ENCODE measurements around the gene NLGN3. TPM values are rescaled to one million over a fixed set of nuclear protein-coding genes. Genes with fewer than 3 reads are reported as not detected.

Gene NLGN3
- polyA plus RNA-seq, 2 donors = 0.19 to 0.22 TPM

DNA sequence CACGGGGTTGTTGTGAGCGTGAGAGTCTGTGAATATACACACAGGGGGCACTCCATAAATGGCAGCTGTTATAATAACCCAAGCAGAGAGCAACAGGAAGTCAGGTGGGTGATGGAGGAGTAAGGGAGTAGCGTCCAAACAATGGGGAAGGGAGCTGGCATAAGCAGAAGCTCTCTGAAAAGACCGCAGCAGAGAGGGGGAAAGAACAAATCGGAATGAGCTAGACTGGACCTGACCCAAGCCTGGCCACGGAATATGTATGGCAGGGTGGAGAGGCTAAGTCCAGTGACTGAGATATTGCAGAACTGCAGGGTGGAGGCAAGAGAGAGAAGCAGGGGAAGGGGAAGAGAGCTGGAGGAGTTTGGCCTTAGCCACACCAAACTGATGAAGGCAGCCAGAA lies 71.8 kb downstream of the NLGN3 start:
- Histone ChIP-seq H3K4me3 (ENCODE audit: low read depth in 1 of 2, low read length in 2 of 2) (no peak overlapping the region), H3K36me3 (ENCODE audit: control insufficient read depth in 2 of 2, insufficient read depth in 2 of 2, low read length in 1 of 2) (no peaks in the 10 kb centered on the region), H3K27ac (ENCODE audit: low read depth in 2 of 2, low read length in 1 of 2) (no peak overlapping the region), H3K4me1 (ENCODE audit: control insufficient read depth in 2 of 2, insufficient read depth in 2 of 2, low read length in 1 of 2) (no peaks in the 10 kb centered on the region), H3K9me3 (ENCODE audit: control insufficient read depth in 2 of 2, insufficient read depth in 1 of 2, low read depth in 1 of 2, low read length in 1 of 2) (no peaks in the 10 kb centered on the region), H3K27me3 (ENCODE audit: control insufficient read depth in 1 of 2, insufficient read depth in 2 of 2, low read length in 2 of 2) (no peaks in the 10 kb centered on the region)
- 42 to 47% methylated on average over 6 of the region's 6 CpGs for WGBS, 2 donors

DNA sequence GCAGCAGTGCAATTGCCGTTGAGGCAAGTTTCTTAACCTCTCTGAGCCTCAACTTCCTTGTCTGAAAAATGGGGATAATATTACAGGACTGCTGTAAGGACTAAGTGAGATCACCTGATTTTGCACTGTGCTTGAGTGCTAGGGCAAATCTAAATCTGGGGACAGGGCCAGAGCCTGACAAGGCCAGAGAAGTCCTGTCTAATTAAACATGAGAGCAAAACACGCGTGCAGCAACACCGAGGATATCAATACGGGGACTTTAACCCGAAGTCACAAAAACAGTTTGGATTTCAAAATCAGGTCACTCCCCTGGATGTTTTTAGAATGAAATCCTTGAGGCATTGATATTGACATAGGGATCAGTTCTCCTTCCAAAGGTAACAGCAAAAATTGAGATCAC lies 72.7 kb downstream of the NLGN3 start:
- Histone ChIP-seq H3K4me1 (ENCODE audit: control insufficient read depth in 2 of 2, insufficient read depth in 2 of 2, low read length in 1 of 2) (no peaks in the 10 kb centered on the region), H3K9me3 (ENCODE audit: control insufficient read depth in 2 of 2, insufficient read depth in 1 of 2, low read depth in 1 of 2, low read length in 1 of 2) (no peaks in the 10 kb centered on the region), H3K36me3 (ENCODE audit: control insufficient read depth in 2 of 2, insufficient read depth in 2 of 2, low read length in 1 of 2) (no peaks in the 10 kb centered on the region), H3K27ac (ENCODE audit: low read depth in 2 of 2, low read length in 1 of 2) (no peak overlapping the region), H3K4me3 (ENCODE audit: low read depth in 1 of 2, low read length in 2 of 2) (no peak overlapping the region), H3K27me3 (ENCODE audit: control insufficient read depth in 1 of 2, insufficient read depth in 2 of 2, low read length in 2 of 2) (no peaks in the 10 kb centered on the region)
- WGBS, 2 donors = 63 to 77% methylated on average over 6 of the region's 6 CpGs

Other genes starting within 250 kb of the NLGN3 start
- gene TEX11, start 236.1 kb upstream of the NLGN3 start, polyA plus RNA-seq = not detected
- gene SLC7A3, start 213.7 kb upstream of the NLGN3 start, polyA plus RNA-seq = under 1 TPM in 1 of 2 donors, not detected in 1; 0.05 TPM
- gene SNX12, start 76.5 kb upstream of the NLGN3 start, polyA plus RNA-seq = 10 to 100 TPM; 18.9 to 29.4 TPM
- 10 to 100 TPM in 1 of 2 donors, 1 to 10 TPM in 1; 8.4 to 13.0 TPM for gene FOXO4, start 49.0 kb upstream of the NLGN3 start, polyA plus RNA-seq
- gene CXorf65, start 38.1 kb upstream of the NLGN3 start, polyA plus RNA-seq = 1 to 10 TPM in 1 of 2 donors, under 1 TPM in 1; 0.34 to 3.9 TPM
- 10 to 100 TPM in 1 of 2 donors, 1 to 10 TPM in 1; 9.2 to 23.1 TPM for gene IL2RG, start 33.3 kb upstream of the NLGN3 start, polyA plus RNA-seq
- 10 to 100 TPM in 1 of 2 donors, 1 to 10 TPM in 1; 9.5 to 14.0 TPM for gene MED12, start 26.2 kb upstream of the NLGN3 start, polyA plus RNA-seq
- gene GJB1, start 78.4 kb downstream of the NLGN3 start, polyA plus RNA-seq = under 1 TPM; 0.04 to 0.16 TPM
- 1 to 10 TPM; 5.2 to 7.6 TPM for gene ZMYM3, start 109.3 kb downstream of the NLGN3 start, polyA plus RNA-seq
- 100 to 1,000 TPM in 1 of 2 donors, 10 to 100 TPM in 1; 66.8 to 106 TPM for gene NONO, start 138.8 kb downstream of the NLGN3 start, polyA plus RNA-seq
- 1 to 10 TPM; 1.2 to 1.3 TPM for gene ITGB1BP2, start 156.9 kb downstream of the NLGN3 start, polyA plus RNA-seq
- 1 to 10 TPM; 8.1 to 8.2 TPM for gene TAF1, start 221.5 kb downstream of the NLGN3 start, polyA plus RNA-seq